Colonic mucosa (tissue), 4 donors: ENCODE data around the gene ANO10. TPM values are rescaled to one million over a fixed set of nuclear protein-coding genes. Genes with fewer than 3 reads are reported as not detected.
"Not testable (repeated sequence)": the region's sequence is repeated elsewhere in the genome, so short reads cannot be mapped to it uniquely, and the experiment has no call there.

ENCODE experiments used
- DNase-seq: peaks from one replicate; pipeline ENCODE4 v3.0.0-alpha.2; 2020
- H3K27ac ChIP-seq: fragments of 200-600 bp; one replicate; pipeline ENCODE4 v1.8.0; 2021
- H3K27me3 ChIP-seq: fragments of 200-600 bp; one replicate; pipeline ENCODE4 v1.8.0; 2021
- H3K36me3 ChIP-seq: fragments of 200-600 bp; one replicate; pipeline ENCODE4 v1.8.0; 2021
- H3K4me1 ChIP-seq: fragments of 200-600 bp; one replicate; pipeline ENCODE4 v1.8.0; 2021; ENCODE audit warnings: mild to moderate bottlenecking
- H3K4me3 ChIP-seq: fragments of 200-600 bp; one replicate; pipeline ENCODE4 v1.8.0; 2021
- H3K9ac ChIP-seq, 2 donors: one replicate each; pipeline ENCODE4 v1.7.0; 2013; ENCODE audit warnings: control low read depth in 2 of 2, low read depth in 2 of 2, low read length in 2 of 2
- H3K9me3 ChIP-seq: fragments of 200-600 bp; one replicate; pipeline ENCODE4 v1.8.0; 2021
- CTCF ChIP-seq: fragments of 200-600 bp; IDR thresholded peaks from one replicate; pipeline ENCODE4 v1.8.0; 2022; ENCODE audit warnings: antibody characterized with exemption, mild to moderate bottlenecking
- intact Hi-C: fragments of 100-400 bp; cut with DNase I; formaldehyde crosslinking; loops from one replicate; pipeline ENCODE4 v1.14.1; 2022
- total RNA-seq, 2 donors: library from RNA; stranded (reverse); fragmentation: NEBNext Ultra II Directional in 1 of 2; extraction: Animal tissue kit (Norgen Biotek cat#: 25700) in 1 of 2; gene quantifications; one replicate each; pipeline ENCODE4 v1.2.1, GENCODE V29; 2021
- donor health status: healthy.
- donor health status: DM: no; HTN: no; CAD: no.
- donor health status: DM: no; HTN: no; CAD: no.

The ANO10 gene
- total RNA-seq, 2 donors from 2014 or later, result 53.9 to 69.0 TPM

DNA sequence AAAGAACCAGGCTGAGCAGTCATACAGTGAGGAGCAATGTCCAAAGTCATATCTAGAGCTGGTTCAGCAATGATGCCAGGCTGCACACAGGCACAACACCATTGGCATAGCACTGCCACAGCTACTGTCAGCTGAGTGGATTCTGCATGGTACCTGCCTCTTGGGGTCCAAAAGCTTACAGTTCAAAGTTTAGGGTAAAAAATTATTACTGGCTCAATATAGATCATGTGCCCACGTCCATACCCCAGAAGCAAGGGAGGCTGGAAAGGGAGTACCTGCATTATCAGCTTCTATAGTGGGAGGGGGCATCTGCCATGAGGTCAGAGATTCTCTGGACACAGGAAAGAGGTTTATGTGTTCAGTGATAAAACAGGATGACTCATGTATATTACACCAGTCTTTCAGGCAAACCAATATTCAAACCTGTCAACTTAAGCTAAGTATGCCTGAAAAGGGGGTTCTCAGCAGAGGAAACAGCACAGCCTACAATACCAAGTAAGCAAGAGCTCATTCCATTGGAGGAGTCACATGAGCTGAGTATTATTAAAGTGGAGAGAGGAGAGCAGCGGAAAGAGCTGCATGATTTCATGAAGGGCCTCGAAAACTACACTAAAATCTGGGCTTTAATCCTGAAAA is 99.0 kb downstream of the ANO10 start:
- Histone ChIP-seq H3K9ac (no peak overlapping the region), H3K27me3 (no peaks in the 10 kb centered on the region), H3K36me3 (no peaks in the 10 kb centered on the region), H3K4me3 (no peak overlapping the region), H3K27ac (no peak overlapping the region), H3K4me1 (no peaks in the 10 kb centered on the region), H3K9me3 (no peaks in the 10 kb centered on the region)
- TF ChIP-seq CTCF, result no peak
- no peak for DNase-seq
- intact Hi-C loops, result no loop called here

DNA sequence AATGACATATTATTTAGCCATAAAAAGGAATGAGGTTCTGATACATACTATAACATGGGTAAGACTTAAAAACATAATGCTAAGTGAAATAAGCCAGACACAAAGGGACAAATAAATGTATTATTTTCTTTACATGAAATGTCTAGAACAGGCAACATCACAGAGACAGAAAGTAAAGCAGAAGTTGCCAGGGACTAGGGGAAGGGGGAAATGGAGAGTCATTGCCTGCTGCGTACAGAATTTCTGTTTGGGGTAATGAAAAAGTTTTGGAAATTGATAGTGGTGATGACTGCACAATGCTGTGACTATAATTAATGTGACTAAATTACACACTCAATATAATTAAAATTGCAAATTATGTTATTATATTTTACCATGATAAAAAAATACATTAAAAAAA is 99.9 kb downstream of the ANO10 start:
- no peak overlapping the region for H3K27ac ChIP-seq
- intact Hi-C loops, result no loop called here

DNA sequence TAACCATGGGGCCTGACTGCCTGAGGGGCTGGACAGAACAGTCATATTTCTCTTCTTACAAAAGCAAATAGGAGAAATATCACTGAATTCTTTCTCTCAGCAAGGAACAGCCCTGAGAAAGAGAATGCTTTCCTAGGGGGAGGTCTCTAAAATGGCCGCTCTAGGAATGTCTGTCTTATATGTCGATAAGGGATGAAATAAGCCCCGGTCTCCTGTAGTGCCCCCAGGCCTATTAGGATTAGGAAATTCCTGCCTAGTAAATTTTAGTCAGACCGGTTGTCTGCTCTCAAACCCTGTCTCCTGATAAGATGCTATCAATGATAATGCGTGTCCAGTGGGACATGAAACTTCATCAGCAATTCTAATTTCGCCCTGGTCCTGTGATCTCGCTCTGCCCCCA is 103.3 kb downstream of the ANO10 start:
- H3K9me3 ChIP-seq, H3K27me3 ChIP-seq, H3K36me3 ChIP-seq, H3K4me3 ChIP-seq, H3K9ac ChIP-seq, H3K27ac ChIP-seq, DNase-seq, H3K4me1 ChIP-seq, intact Hi-C loops: not testable (repeated sequence)

More for the DNA sequence above, 99.9 kb downstream of the ANO10 start:
- Histone ChIP-seq H3K4me1 (no peaks in the 10 kb centered on the region), H3K36me3 (no peaks in the 10 kb centered on the region), H3K4me3 (no peak overlapping the region), H3K9me3 (no peaks in the 10 kb centered on the region), H3K27me3 (no peaks in the 10 kb centered on the region), H3K9ac (no peak overlapping the region)
- DNase-seq, result no peak
- no peak for TF ChIP-seq CTCF

DNA sequence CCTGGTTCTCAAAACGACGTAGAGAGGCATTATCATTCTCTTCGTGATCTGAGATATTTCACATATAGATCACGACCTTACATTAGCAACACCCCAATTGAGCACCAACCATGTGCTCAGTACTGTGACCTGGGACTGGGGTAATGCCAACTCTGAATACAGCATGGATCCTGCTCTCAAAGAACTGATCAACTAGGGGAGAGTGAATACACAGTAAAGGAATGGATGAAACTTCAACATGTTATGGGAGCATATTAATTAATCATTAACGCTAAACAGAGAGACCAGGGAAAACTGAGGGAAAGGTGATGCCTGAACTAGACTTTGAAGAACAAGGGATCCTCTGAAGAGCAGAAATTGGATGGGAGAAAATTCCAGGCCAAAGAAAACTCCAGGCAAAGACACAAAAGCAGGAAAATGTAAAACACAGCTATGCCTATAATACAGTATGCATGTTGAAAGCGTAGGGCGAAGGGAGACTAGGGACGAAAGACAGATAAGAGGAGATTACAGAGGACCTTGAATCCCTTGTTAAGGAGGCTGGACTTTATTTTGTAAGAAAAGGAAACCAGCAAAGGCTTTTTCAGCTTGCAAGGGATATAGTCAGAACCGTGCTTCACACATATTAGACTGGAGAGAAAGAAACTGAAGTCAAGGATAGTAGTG is 105.7 kb downstream of the ANO10 start:
- Histone ChIP-seq H3K9me3 (no peaks in the 10 kb centered on the region), H3K27ac (no peak overlapping the region), H3K4me3 (no peak overlapping the region), H3K4me1 (no peaks in the 10 kb centered on the region), H3K27me3 (no peaks in the 10 kb centered on the region), H3K9ac (no peak overlapping the region), H3K36me3 (no peaks in the 10 kb centered on the region)
- intact Hi-C loops, result no loop called here
- no peak for TF ChIP-seq CTCF
- no peak for DNase-seq

DNA sequence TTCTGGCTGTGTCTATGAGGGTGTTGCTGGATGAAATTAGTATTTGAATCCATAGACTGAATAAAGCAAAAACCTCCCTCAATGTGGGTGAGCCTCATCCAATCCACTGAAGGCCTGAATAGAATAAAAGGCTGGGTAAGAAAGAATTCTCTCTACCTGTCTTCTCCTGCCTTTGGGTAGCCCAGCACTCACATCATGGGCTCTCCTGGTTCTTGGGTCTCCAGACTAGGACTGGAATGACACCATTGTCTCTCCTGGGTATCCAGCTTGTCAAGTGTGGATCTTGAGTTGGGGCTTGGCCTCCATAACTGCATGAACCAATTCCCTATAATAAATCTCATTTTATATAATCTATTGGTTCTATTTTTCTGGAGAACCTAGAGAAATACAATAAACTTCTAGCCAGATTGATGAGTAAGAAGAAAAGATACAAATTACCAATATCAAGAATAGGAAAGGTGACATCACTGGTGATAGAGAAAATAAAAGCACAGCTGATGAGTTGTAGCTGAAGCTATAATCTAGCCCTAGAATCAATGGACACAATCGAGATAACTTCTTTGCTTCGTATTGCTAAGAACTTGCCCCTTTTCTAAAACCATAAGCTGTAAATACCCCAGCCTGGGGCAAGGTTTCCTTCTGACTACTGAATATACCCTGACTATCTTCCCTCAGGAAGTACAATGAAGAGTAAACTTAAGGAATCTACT is 106.4 kb downstream of the ANO10 start:
- no peak overlapping the region for H3K27ac ChIP-seq
- no peaks in the 10 kb centered on the region for H3K9me3 ChIP-seq
- no peaks in the 10 kb centered on the region for H3K27me3 ChIP-seq
- H3K36me3 ChIP-seq, result no peaks in the 10 kb centered on the region
- H3K4me1 ChIP-seq, result no peaks in the 10 kb centered on the region
- no peak for DNase-seq
- H3K9ac ChIP-seq, result no peak overlapping the region
- intact Hi-C loops, result no loop called here
- H3K4me3 ChIP-seq, result no peak overlapping the region
- TF ChIP-seq CTCF, result no peak
